ENCODE data around the gene ERRFI1. TPM values are rescaled to one million over a fixed set of nuclear protein-coding genes. Genes with fewer than 3 reads are reported as not detected.

ERRFI1 gene
- total RNA-seq, 6 experiments from 2014 or later, result 15.8 to 25.5 (median 19.0) TPM

GRCh38 chr1:8065369-8065768 is 39.3 kb upstream of the ERRFI1 start:
- no peaks in the 10 kb centered on the region for H3K9me3 Mint-ChIP-seq
- H3K4me3 Mint-ChIP-seq, result no peak overlapping the region
- DNase-seq, result no peak
- H3K4me1 Mint-ChIP-seq (ENCODE audit: low read depth), result peaks cover 13% of the 10 kb centered on the region
- no peak overlapping the region for H3K27ac Mint-ChIP-seq
- TF ChIP-seq, protein P1, sequence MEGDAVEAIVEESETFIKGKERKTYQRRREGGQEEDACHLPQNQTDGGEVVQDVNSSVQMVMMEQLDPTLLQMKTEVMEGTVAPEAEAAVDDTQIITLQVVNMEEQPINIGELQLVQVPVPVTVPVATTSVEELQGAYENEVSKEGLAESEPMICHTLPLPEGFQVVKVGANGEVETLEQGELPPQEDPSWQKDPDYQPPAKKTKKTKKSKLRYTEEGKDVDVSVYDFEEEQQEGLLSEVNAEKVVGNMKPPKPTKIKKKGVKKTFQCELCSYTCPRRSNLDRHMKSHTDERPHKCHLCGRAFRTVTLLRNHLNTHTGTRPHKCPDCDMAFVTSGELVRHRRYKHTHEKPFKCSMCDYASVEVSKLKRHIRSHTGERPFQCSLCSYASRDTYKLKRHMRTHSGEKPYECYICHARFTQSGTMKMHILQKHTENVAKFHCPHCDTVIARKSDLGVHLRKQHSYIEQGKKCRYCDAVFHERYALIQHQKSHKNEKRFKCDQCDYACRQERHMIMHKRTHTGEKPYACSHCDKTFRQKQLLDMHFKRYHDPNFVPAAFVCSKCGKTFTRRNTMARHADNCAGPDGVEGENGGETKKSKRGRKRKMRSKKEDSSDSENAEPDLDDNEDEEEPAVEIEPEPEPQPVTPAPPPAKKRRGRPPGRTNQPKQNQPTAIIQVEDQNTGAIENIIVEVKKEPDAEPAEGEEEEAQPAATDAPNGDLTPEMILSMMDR (IDR thresholded peaks at IDR 0.05), result no peak
- no peaks in the 10 kb centered on the region for H3K36me3 Mint-ChIP-seq (ENCODE audit: low read depth)
- peaks cover 2% of the 10 kb centered on the region; the same call in 1 of the 2 replicates for H3K27me3 Mint-ChIP-seq (ENCODE audit: insufficient read depth)

GRCh38 chr1:8063298-8064036 is 37.4 kb upstream of the ERRFI1 start:
- Mint-ChIP-seq H3K27me3 (ENCODE audit: insufficient read depth) (peaks cover 2% of the 10 kb centered on the region; the same call in 1 of the 2 replicates), H3K9me3 (no peaks in the 10 kb centered on the region), H3K4me1 (ENCODE audit: low read depth) (peaks cover 26% of the 10 kb centered on the region), H3K4me3 (no peak overlapping the region), H3K27ac (no peak overlapping the region), H3K36me3 (ENCODE audit: low read depth) (no peaks in the 10 kb centered on the region)
- DNase-seq, result no peak
- TF ChIP-seq, protein P1 (IDR thresholded peaks at IDR 0.05), result no peak

GRCh38 chr1:8062861-8063260 is 36.8 kb upstream of the ERRFI1 start:
- peaks cover 26% of the 10 kb centered on the region for H3K4me1 Mint-ChIP-seq (ENCODE audit: low read depth)
- no peak overlapping the region for H3K27ac Mint-ChIP-seq
- peaks cover 2% of the 10 kb centered on the region; the same call in 1 of the 2 replicates for H3K27me3 Mint-ChIP-seq (ENCODE audit: insufficient read depth)

DNA sequence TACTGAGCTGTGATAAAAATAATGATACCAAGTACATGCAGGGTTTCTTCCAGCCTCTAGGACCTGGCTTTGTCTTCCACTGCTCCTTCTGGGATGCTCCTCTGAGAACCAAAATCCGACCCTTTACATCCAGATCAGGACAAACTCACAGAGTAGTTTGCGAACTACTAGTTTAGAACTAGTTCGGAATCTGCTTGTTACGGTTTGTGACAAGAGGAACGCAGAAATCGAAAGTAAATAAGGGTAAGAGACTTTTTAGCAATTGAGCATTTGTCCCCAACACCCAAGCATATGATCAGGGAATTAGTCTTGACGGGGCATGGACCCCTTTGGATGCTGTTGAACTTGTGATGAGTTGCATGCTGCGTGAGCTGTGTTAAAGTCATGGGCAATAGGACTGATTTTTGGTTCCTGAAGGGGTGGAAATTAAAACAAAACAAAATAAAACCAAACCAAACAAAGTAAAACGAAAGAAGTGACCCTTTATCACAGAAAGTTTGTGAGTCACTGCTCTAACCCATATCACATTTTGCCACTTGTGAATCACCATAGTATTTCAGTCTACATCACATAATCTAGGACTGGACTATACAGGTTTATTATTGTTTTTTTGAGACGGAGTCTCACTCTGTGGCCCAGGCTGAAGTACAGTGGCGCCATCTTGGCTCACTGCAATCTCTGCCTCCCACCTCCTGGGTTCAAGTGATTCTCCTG is 35.7 kb upstream of the ERRFI1 start:
- Mint-ChIP-seq H3K4me1 (ENCODE audit: low read depth) (peaks cover 26% of the 10 kb centered on the region), H3K9me3 (no peaks in the 10 kb centered on the region), H3K27me3 (ENCODE audit: insufficient read depth) (peaks cover under 1% of the 10 kb centered on the region; the same call in 1 of the 2 replicates), H3K4me3 (peak overlapping the region; percentile 69), H3K27ac (peak overlapping the region; percentile 89), H3K36me3 (ENCODE audit: low read depth) (no peaks in the 10 kb centered on the region)
- TF ChIP-seq, protein P1 (IDR thresholded peaks at IDR 0.05), result peak; percentile 17
- DNase-seq, result peak; percentile 57

More at GRCh38 chr1:8062861-8063260, 36.8 kb upstream of the ERRFI1 start:
- Mint-ChIP-seq H3K36me3 (ENCODE audit: low read depth) (no peaks in the 10 kb centered on the region), H3K9me3 (no peaks in the 10 kb centered on the region), H3K4me3 (no peak overlapping the region)
- TF ChIP-seq, protein P1 (IDR thresholded peaks at IDR 0.05), result no peak
- no peak for DNase-seq

GRCh38 chr1:8061210-8061609 is 35.1 kb upstream of the ERRFI1 start:
- H3K4me3 Mint-ChIP-seq, result peak overlapping the region; percentile 69
- TF ChIP-seq, protein P1 (IDR thresholded peaks at IDR 0.05), result no peak
- peak; percentile 93 for DNase-seq
- no peaks in the 10 kb centered on the region for H3K36me3 Mint-ChIP-seq (ENCODE audit: low read depth)
- H3K27ac Mint-ChIP-seq, result peak overlapping the region; percentile 89
- H3K27me3 Mint-ChIP-seq (ENCODE audit: insufficient read depth), result no peaks in the 10 kb centered on the region; the same call in 1 of the 2 replicates
- H3K9me3 Mint-ChIP-seq, result no peaks in the 10 kb centered on the region
- peaks cover 32% of the 10 kb centered on the region for H3K4me1 Mint-ChIP-seq (ENCODE audit: low read depth)

All from HFFc6 (cell line).